HepG2 (cell line): Measurements from ENCODE around the gene CIAPIN1. TPM values are rescaled to one million over a fixed set of nuclear protein-coding genes. Genes with fewer than 3 reads are reported as not detected.

Experiments
- ATAD3A ChIP-seq: sonication (generic); formaldehyde crosslinking; IDR thresholded peaks from 2 replicates; pipeline ENCODE4 v1.4.0; 2020; ENCODE audit warnings: missing genetic modification reagents
- BORCS8-MEF2B ChIP-seq: sonication (generic); formaldehyde crosslinking; IDR thresholded peaks from 2 replicates; pipeline ENCODE4 v1.8.0; 2022; ENCODE audit warnings: mild to moderate bottlenecking, missing genetic modification reagents
- HMG20B ChIP-seq: conservative IDR thresholded peaks from 2 replicates; pipeline ENCODE4 v1.6.1; 2016; ENCODE audit warnings: missing genetic modification reagents, missing compliant biosample characterization
- KAT7 ChIP-seq: IDR thresholded peaks from 2 replicates; pipeline ENCODE4 v1.6.1; 2018; ENCODE audit warnings: borderline replicate concordance, missing compliant biosample characterization
- KDM5B ChIP-seq: sonication (generic); formaldehyde crosslinking; IDR thresholded peaks from 2 replicates; pipeline ENCODE4 v1.4.0; 2020; ENCODE audit warnings: missing genetic modification reagents, mild to moderate bottlenecking, borderline replicate concordance
- MYC ChIP-seq: sonication (generic); formaldehyde crosslinking; IDR thresholded peaks from 2 replicates; pipeline ENCODE4 v1.9.0; 2021; ENCODE audit warnings: missing genetic modification reagents, borderline replicate concordance
- STAG1 ChIP-seq: sonication (generic); formaldehyde crosslinking; IDR thresholded peaks from 2 replicates; pipeline ENCODE4 v1.4.0; 2020; ENCODE audit warnings: missing genetic modification reagents
- ZNF546 ChIP-seq: sonication (generic); formaldehyde crosslinking; conservative IDR thresholded peaks from 2 replicates; pipeline ENCODE4 v1.8.1; 2023; ENCODE audit warnings: mild to moderate bottlenecking, missing genetic modification reagents
- ZNF597 ChIP-seq: sonication (generic); formaldehyde crosslinking; IDR thresholded peaks from 2 replicates; pipeline ENCODE4 v1.5.0; 2020; ENCODE audit warnings: missing genetic modification reagents
- ZSCAN31 ChIP-seq: sonication (generic); formaldehyde crosslinking; IDR thresholded peaks from 2 replicates; pipeline ENCODE4 v1.5.0; 2020; ENCODE audit warnings: low read depth, mild to moderate bottlenecking, missing genetic modification reagents
- polyA plus RNA-seq, 8 experiments: library from polyadenylated mRNA; depleted of rRNA in 3 of 8; stranded (reverse) in 7 of 8; unstranded in 1 of 8; fragments of >200 nt; fragmentation: Illumina TruSeq in 4 of 8; extraction: Trizol in 4 of 8; gene quantifications; 2 replicates each; pipeline versions ENCODE4 v1.2.1 to v1.2.3, GENCODE V29; 2011 to 2016; ENCODE audit warnings: low read depth in 4 of 8, missing spikeins in 1 of 8, mixed read lengths in 1 of 8; ENCODE audit not compliant: insufficient read depth in 1 of 8
- total RNA-seq, 5 experiments: library from RNA; depleted of rRNA; stranded (reverse); fragments of >200 nt; fragmentation: Illumina TruSeq; extraction: Trizol; gene quantifications; 2 replicates each; pipeline ENCODE4 v1.2.3, GENCODE V29; 2016; ENCODE audit warnings: low read depth in 1 of 5
- TF ChIP-seq, protein P1 (sequence below), 2 experiments: fragments of 450-650 bp in 1 of 2; sonication (generic) in 1 of 2; formaldehyde crosslinking in 1 of 2; IDR thresholded peaks; 2 replicates each; pipeline versions ENCODE4 v1.6.1 to v1.8.0; 2016 to 2022; ENCODE audit warnings: antibody characterized with exemption in 1 of 2, mild to moderate bottlenecking in 1 of 2, missing genetic modification reagents in 1 of 2

CIAPIN1 gene
- total and polyA plus RNA-seq, 2 of the 13 experiments (the other 11 are each of a cell fraction or from before 2014, with no cell fraction given) = 69.3 to 89.7 TPM

DNA sequence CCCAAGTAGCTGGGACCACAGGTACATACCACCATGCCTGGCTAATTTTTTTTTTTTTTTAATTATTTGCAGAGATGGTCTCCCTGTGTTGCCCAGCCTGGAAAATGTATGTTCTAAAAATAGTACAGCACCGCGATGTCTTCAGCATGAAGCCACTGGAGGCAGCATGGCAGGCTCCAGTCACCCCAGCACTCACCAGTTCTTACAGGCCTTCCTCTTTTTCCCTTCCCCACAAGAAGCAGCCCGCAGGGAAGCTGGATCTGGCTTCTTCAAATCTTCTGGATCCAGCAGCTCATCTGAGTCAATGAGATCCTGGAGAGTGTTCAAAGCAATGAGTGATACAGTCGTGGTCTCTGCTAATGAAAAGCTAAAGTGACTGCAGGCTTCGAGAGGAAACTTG lies 16.2 kb downstream of the CIAPIN1 start (continued):
- TF ChIP-seq KDM5B (no peak), BORCS8-MEF2B (CRISPR knock-in tag) (no peak), ZNF597 (no peak), HMG20B (no peak), ZSCAN31 (no peak), KAT7 (CRISPR knock-in tag) (no peak), STAG1 (CRISPR knock-in tag) (no peak), MYC (no peak), ATAD3A (CRISPR knock-in tag) (no peak), ZNF546 (no peak)
- TF ChIP-seq, protein P1, sequence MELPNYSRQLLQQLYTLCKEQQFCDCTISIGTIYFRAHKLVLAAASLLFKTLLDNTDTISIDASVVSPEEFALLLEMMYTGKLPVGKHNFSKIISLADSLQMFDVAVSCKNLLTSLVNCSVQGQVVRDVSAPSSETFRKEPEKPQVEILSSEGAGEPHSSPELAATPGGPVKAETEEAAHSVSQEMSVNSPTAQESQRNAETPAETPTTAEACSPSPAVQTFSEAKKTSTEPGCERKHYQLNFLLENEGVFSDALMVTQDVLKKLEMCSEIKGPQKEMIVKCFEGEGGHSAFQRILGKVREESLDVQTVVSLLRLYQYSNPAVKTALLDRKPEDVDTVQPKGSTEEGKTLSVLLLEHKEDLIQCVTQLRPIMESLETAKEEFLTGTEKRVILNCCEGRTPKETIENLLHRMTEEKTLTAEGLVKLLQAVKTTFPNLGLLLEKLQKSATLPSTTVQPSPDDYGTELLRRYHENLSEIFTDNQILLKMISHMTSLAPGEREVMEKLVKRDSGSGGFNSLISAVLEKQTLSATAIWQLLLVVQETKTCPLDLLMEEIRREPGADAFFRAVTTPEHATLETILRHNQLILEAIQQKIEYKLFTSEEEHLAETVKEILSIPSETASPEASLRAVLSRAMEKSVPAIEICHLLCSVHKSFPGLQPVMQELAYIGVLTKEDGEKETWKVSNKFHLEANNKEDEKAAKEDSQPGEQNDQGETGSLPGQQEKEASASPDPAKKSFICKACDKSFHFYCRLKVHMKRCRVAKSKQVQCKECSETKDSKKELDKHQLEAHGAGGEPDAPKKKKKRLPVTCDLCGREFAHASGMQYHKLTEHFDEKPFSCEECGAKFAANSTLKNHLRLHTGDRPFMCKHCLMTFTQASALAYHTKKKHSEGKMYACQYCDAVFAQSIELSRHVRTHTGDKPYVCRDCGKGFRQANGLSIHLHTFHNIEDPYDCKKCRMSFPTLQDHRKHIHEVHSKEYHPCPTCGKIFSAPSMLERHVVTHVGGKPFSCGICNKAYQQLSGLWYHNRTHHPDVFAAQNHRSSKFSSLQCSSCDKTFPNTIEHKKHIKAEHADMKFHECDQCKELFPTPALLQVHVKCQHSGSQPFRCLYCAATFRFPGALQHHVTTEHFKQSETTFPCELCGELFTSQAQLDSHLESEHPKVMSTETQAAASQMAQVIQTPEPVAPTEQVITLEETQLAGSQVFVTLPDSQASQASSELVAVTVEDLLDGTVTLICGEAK (IDR thresholded peaks at IDR 0.05) = no peak
- TF ChIP-seq, protein P1 (CRISPR knock-in tag; IDR thresholded peaks at IDR 0.05) = no peak
- TF ChIP-seq, all 625 proteins: peak for 0
